ENCODE results near the gene RDX.

DNA sequence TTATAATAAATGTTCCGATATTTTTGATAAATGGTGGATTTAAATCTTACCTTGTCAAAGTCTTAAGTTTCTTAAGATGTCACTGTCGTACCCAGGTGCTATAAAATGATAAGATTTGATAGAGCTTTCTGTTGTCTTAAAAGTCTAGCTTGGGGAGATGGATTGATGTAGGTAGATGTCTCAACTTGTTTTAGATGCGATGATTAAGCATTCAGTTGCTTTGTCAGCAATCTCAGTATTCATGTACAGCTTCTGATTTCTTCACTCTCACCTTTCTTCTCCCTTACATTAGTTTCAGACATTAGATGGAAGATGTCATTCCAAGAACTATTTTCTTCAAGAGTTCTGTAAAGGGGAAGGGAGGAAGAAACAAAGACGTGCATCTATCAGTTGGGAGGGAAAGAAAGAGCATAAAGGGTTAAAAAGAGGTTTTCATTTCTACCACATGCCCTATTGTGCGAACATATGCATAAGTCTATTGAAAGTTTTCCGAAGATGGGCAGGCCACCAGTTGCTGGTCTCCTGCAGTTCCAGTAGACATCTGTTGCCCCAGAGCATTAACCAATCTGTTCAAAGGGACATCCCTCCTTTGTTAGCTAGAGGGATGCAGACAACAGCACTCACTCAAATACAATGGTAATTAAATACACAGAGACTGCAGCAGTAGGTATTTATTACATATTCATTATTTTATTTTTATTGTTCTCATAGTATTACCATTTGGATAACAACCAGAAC lies 164.9 kb downstream of the RDX start:
- no peak for TF ChIP-seq POLR2AphosphoS5 (IDR thresholded peaks at IDR 0.05; ENCODE audit: low read depth, low read length)
- TF ChIP-seq POLR2A (IDR thresholded peaks at IDR 0.05; ENCODE audit: low read depth, low read length): no peak
